ENCODE measurements around the gene PLPP1. TPM values are rescaled to one million over a fixed set of nuclear protein-coding genes. Genes with fewer than 3 reads are reported as not detected.

The PLPP1 gene
- total and polyA plus RNA-seq, 2 experiments from 2014 or later: 39.1 to 97.1 TPM

DNA sequence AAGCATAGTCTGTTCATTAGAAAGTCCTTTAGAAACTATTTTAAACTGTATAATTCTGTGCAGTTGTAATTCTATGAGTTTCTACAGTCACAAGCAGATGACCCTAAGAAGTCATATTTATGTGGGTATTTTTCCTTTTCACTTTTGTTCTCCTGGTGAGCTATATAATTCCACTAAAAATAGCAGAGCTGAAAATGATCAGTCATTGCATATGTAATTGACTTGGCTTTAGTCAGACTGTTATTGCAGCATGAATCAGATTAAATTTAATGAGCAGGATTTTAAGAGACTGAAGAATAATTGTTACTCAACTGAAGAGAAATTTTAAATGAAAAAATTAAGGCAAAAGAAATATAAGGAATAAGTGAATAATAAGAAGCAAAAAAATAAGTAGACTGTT, 118.5 kb downstream of the PLPP1 start:
- no peak overlapping the region for H3K4me2 ChIP-seq
- Mint-ChIP-seq H3K27ac (no peak overlapping the region), H3K27me3 (ENCODE audit: insufficient read depth, low read depth, poor library complexity) (peaks cover 2% of the 10 kb centered on the region), H3K9me3 (no peaks in the 10 kb centered on the region), H3K4me3 (no peak overlapping the region), H3K4me1 (peaks cover 8% of the 10 kb centered on the region; the same call in 2 of the 3 replicates), H3K36me3 (ENCODE audit: low read depth) (peaks cover 24% of the 10 kb centered on the region)
- H3K27me3 ChIP-seq (ENCODE audit: insufficient read depth): no peaks in the 10 kb centered on the region
- H3K79me2 ChIP-seq (replicated peaks; ENCODE audit: insufficient read depth): no peaks in the 10 kb centered on the region
- no peak overlapping the region for H3K27ac ChIP-seq (ENCODE audit: low read depth)
- TF ChIP-seq, protein P1, sequence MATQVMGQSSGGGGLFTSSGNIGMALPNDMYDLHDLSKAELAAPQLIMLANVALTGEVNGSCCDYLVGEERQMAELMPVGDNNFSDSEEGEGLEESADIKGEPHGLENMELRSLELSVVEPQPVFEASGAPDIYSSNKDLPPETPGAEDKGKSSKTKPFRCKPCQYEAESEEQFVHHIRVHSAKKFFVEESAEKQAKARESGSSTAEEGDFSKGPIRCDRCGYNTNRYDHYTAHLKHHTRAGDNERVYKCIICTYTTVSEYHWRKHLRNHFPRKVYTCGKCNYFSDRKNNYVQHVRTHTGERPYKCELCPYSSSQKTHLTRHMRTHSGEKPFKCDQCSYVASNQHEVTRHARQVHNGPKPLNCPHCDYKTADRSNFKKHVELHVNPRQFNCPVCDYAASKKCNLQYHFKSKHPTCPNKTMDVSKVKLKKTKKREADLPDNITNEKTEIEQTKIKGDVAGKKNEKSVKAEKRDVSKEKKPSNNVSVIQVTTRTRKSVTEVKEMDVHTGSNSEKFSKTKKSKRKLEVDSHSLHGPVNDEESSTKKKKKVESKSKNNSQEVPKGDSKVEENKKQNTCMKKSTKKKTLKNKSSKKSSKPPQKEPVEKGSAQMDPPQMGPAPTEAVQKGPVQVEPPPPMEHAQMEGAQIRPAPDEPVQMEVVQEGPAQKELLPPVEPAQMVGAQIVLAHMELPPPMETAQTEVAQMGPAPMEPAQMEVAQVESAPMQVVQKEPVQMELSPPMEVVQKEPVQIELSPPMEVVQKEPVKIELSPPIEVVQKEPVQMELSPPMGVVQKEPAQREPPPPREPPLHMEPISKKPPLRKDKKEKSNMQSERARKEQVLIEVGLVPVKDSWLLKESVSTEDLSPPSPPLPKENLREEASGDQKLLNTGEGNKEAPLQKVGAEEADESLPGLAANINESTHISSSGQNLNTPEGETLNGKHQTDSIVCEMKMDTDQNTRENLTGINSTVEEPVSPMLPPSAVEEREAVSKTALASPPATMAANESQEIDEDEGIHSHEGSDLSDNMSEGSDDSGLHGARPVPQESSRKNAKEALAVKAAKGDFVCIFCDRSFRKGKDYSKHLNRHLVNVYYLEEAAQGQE (IDR thresholded peaks at IDR 0.05; ENCODE audit: unreplicated experiment): no peak
- no peak for TF ChIP-seq ZNF331 (CRISPR knock-in tag; IDR thresholded peaks at IDR 0.05; ENCODE audit: low read depth)
- no peak for TF ChIP-seq EZH2 (IDR thresholded peaks at IDR 0.05; ENCODE audit: low read depth, unreplicated experiment)
- TF ChIP-seq ZNF114 (CRISPR knock-in tag; IDR thresholded peaks at IDR 0.05): no peak
- TF ChIP-seq CREB1 (CRISPR knock-in tag; IDR thresholded peaks at IDR 0.05; ENCODE audit: low read depth): no peak
- no peak for TF ChIP-seq JUNB (IDR thresholded peaks at IDR 0.05; ENCODE audit: unreplicated experiment)
- TF ChIP-seq EZH2phosphoT487 (IDR thresholded peaks at IDR 0.05; ENCODE audit: unreplicated experiment): no peak
- TF ChIP-seq, protein P2, sequence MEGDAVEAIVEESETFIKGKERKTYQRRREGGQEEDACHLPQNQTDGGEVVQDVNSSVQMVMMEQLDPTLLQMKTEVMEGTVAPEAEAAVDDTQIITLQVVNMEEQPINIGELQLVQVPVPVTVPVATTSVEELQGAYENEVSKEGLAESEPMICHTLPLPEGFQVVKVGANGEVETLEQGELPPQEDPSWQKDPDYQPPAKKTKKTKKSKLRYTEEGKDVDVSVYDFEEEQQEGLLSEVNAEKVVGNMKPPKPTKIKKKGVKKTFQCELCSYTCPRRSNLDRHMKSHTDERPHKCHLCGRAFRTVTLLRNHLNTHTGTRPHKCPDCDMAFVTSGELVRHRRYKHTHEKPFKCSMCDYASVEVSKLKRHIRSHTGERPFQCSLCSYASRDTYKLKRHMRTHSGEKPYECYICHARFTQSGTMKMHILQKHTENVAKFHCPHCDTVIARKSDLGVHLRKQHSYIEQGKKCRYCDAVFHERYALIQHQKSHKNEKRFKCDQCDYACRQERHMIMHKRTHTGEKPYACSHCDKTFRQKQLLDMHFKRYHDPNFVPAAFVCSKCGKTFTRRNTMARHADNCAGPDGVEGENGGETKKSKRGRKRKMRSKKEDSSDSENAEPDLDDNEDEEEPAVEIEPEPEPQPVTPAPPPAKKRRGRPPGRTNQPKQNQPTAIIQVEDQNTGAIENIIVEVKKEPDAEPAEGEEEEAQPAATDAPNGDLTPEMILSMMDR (conservative IDR thresholded peaks at IDR 0.05; ENCODE audit: low read depth in 2 of 2): no peak
- no peak for TF ChIP-seq NANOG (IDR thresholded peaks at IDR 0.05; ENCODE audit: borderline replicate concordance)
- TF ChIP-seq POLR2AphosphoS5 (IDR thresholded peaks at IDR 0.05; ENCODE audit: low read depth): no peak
- no peak for TF ChIP-seq STAT1 (IDR thresholded peaks at IDR 0.05; ENCODE audit: unreplicated experiment)
- TF ChIP-seq, protein P3, sequence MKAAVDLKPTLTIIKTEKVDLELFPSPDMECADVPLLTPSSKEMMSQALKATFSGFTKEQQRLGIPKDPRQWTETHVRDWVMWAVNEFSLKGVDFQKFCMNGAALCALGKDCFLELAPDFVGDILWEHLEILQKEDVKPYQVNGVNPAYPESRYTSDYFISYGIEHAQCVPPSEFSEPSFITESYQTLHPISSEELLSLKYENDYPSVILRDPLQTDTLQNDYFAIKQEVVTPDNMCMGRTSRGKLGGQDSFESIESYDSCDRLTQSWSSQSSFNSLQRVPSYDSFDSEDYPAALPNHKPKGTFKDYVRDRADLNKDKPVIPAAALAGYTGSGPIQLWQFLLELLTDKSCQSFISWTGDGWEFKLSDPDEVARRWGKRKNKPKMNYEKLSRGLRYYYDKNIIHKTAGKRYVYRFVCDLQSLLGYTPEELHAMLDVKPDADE (IDR thresholded peaks at IDR 0.05): no peak
- TF ChIP-seq, protein P4, sequence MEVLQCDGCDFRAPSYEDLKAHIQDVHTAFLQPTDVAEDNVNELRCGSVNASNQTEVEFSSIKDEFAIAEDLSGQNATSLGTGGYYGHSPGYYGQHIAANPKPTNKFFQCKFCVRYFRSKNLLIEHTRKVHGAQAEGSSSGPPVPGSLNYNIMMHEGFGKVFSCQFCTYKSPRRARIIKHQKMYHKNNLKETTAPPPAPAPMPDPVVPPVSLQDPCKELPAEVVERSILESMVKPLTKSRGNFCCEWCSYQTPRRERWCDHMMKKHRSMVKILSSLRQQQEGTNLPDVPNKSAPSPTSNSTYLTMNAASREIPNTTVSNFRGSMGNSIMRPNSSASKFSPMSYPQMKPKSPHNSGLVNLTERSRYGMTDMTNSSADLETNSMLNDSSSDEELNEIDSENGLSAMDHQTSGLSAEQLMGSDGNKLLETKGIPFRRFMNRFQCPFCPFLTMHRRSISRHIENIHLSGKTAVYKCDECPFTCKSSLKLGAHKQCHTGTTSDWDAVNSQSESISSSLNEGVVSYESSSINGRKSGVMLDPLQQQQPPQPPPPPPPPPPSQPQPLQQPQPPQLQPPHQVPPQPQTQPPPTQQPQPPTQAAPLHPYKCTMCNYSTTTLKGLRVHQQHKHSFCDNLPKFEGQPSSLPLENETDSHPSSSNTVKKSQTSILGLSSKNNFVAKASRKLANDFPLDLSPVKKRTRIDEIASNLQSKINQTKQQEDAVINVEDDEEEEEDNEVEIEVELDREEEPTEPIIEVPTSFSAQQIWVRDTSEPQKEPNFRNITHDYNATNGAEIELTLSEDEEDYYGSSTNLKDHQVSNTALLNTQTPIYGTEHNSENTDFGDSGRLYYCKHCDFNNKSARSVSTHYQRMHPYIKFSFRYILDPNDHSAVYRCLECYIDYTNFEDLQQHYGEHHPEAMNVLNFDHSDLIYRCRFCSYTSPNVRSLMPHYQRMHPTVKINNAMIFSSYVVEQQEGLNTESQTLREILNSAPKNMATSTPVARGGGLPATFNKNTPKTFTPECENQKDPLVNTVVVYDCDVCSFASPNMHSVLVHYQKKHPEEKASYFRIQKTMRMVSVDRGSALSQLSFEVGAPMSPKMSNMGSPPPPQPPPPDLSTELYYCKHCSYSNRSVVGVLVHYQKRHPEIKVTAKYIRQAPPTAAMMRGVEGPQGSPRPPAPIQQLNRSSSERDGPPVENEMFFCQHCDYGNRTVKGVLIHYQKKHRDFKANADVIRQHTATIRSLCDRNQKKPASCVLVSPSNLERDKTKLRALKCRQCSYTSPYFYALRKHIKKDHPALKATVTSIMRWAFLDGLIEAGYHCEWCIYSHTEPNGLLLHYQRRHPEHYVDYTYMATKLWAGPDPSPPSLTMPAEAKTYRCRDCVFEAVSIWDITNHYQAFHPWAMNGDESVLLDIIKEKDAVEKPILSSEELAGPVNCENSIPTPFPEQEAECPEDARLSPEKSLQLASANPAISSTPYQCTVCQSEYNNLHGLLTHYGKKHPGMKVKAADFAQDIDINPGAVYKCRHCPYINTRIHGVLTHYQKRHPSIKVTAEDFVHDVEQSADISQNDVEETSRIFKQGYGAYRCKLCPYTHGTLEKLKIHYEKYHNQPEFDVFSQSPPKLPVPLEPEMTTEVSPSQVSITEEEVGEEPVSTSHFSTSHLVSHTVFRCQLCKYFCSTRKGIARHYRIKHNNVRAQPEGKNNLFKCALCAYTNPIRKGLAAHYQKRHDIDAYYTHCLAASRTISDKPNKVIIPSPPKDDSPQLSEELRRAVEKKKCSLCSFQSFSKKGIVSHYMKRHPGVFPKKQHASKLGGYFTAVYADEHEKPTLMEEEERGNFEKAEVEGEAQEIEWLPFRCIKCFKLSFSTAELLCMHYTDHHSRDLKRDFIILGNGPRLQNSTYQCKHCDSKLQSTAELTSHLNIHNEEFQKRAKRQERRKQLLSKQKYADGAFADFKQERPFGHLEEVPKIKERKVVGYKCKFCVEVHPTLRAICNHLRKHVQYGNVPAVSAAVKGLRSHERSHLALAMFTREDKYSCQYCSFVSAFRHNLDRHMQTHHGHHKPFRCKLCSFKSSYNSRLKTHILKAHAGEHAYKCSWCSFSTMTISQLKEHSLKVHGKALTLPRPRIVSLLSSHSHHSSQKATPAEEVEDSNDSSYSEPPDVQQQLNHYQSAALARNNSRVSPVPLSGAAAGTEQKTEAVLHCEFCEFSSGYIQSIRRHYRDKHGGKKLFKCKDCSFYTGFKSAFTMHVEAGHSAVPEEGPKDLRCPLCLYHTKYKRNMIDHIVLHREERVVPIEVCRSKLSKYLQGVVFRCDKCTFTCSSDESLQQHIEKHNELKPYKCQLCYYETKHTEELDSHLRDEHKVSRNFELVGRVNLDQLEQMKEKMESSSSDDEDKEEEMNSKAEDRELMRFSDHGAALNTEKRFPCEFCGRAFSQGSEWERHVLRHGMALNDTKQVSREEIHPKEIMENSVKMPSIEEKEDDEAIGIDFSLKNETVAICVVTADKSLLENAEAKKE (CRISPR knock-in tag; IDR thresholded peaks at IDR 0.05): no peak
- no peaks in the 10 kb centered on the region; the same call in 1 of the 2 replicates for H3F3A ChIP-seq (replicated peaks; ENCODE audit: low read depth)
- H4K20me1 ChIP-seq (replicated peaks; ENCODE audit: insufficient read depth): no peaks in the 10 kb centered on the region
- H3K4me3 ChIP-seq: no peak overlapping the region
- DNase-seq (ENCODE audit: low spot score) (no peak), ATAC-seq (no peak)
- H3K9me2 ChIP-seq (ENCODE audit: insufficient read depth): no peaks in the 10 kb centered on the region
- H2AFZ ChIP-seq: no peak overlapping the region
- H3K36me3 ChIP-seq (ENCODE audit: insufficient read depth): no peaks in the 10 kb centered on the region; the same call in 1 of the 2 replicates
- peaks cover 8% of the 10 kb centered on the region; the same call in 1 of the 2 replicates for H3K4me1 ChIP-seq (ENCODE audit: insufficient read depth)
